Activated CD8-positive, alpha-beta T cell treated with anti-CD3 and anti-CD28 coated beads for 36 hours (primary cell): ENCODE data around the gene SH3PXD2B. TPM values are rescaled to one million over a fixed set of nuclear protein-coding genes. Genes with fewer than 3 reads are reported as not detected.
"Not testable (repeated sequence)": the region's sequence is repeated elsewhere in the genome, so short reads cannot be mapped to it uniquely, and the experiment has no call there.

Experiments used
- ATAC-seq: fragments of 200-7000 bp; cut with Tn5 transposase; one replicate; pipeline ENCODE4 v1.10.0; 2021; ENCODE audit warnings: mild to moderate bottlenecking, moderate library complexity
- CTCF ChIA-PET: fragments of 350-600 bp; sonication (Branson Sonifier 250); formaldehyde crosslinking; loops from one replicate; lab custom pipeline; 2021; ENCODE audit warnings: antibody characterized with exemption; lab: Charles Lee
- POLR2A ChIA-PET: fragments of 350-600 bp; sonication (Branson Sonifier 250); formaldehyde crosslinking; loops from one replicate; lab custom pipeline; 2021; ENCODE audit warnings: antibody characterized with exemption; lab: Charles Lee
- DNase-seq: peaks from one replicate; pipeline ENCODE4 v3.0.0-alpha.2; 2020
- H3K27ac Mint-ChIP-seq: one replicate; pipeline ENCODE4 v1.8.0; 2021; ENCODE audit warnings: mild to moderate bottlenecking, mixed read lengths
- H3K27me3 Mint-ChIP-seq: one replicate; pipeline ENCODE4 v1.8.0; 2021; ENCODE audit warnings: mixed read lengths
- H3K36me3 Mint-ChIP-seq: one replicate; pipeline ENCODE4 v1.8.0; 2021; ENCODE audit warnings: low read depth, mixed read lengths
- H3K4me1 Mint-ChIP-seq: one replicate; pipeline ENCODE4 v1.8.0; 2021; ENCODE audit warnings: low read depth, mixed read lengths
- H3K4me3 Mint-ChIP-seq: one replicate; pipeline ENCODE4 v1.8.0; 2021; ENCODE audit warnings: mild to moderate bottlenecking, moderate library complexity, mixed read lengths
- H3K9me3 Mint-ChIP-seq: one replicate; pipeline ENCODE4 v1.8.0; 2021; ENCODE audit warnings: mixed read lengths
- intact Hi-C: fragments of 100-400 bp; cut with micrococcal nuclease; formaldehyde crosslinking; loops from one replicate; pipeline ENCODE4 v1.10.0; 2022
- total RNA-seq, 2 experiments: library from RNA; stranded (reverse); gene quantifications; one replicate each; pipeline ENCODE4 v1.2.3, GENCODE V29; 2021
- TF ChIP-seq, protein P1 (sequence below): fragments of 200-600 bp; IDR thresholded peaks from one replicate; pipeline ENCODE4 v1.8.0; 2022; ENCODE audit warnings: antibody characterized with exemption, mild to moderate bottlenecking

The SH3PXD2B gene
- total RNA-seq, 2 experiments from 2014 or later, result 0.38 to 0.47 TPM

DNA sequence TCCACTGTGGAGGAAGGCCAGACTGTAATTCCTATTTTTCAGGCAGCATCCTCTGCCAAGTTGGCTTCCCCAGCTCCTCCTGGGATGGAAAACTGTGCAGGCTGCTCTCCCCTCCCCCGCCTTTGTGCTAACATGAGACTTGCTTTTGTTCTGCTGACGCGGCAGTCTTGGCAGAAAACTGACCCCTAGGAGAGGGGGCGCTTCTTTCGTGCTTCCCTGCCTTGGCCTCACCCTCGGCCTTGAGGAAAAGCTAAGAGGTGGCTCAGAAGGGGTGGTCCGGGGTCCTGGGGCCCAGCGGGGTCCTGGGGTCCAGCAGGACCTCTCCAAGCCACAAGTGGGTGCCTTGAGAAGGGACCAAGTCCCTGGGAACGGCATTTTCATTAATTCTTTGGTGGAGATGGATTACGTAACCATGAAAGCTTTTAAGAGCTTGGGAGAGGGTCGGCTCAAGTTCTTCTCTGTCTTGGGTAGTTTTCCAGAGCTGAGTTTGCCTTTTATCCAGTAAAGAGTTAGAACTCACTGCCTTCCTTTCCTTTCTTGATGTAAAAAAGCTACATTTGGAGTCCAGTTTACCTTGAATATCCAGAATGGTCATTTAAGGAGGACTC, 51.0 kb downstream of the SH3PXD2B start:
- DNase-seq (no peak), ATAC-seq (no peak)
- Mint-ChIP-seq H3K4me3 (no peak overlapping the region), H3K36me3 (no peaks in the 10 kb centered on the region), H3K27me3 (peaks cover 6% of the 10 kb centered on the region), H3K9me3 (peaks cover 1% of the 10 kb centered on the region), H3K4me1 (no peaks in the 10 kb centered on the region), H3K27ac (no peak overlapping the region)
- TF ChIP-seq, protein P1, sequence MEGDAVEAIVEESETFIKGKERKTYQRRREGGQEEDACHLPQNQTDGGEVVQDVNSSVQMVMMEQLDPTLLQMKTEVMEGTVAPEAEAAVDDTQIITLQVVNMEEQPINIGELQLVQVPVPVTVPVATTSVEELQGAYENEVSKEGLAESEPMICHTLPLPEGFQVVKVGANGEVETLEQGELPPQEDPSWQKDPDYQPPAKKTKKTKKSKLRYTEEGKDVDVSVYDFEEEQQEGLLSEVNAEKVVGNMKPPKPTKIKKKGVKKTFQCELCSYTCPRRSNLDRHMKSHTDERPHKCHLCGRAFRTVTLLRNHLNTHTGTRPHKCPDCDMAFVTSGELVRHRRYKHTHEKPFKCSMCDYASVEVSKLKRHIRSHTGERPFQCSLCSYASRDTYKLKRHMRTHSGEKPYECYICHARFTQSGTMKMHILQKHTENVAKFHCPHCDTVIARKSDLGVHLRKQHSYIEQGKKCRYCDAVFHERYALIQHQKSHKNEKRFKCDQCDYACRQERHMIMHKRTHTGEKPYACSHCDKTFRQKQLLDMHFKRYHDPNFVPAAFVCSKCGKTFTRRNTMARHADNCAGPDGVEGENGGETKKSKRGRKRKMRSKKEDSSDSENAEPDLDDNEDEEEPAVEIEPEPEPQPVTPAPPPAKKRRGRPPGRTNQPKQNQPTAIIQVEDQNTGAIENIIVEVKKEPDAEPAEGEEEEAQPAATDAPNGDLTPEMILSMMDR, result no peak
- ChIA-PET CTCF (no interaction called here), POLR2A (no interaction called here)
- intact Hi-C loops, result no loop called here

DNA sequence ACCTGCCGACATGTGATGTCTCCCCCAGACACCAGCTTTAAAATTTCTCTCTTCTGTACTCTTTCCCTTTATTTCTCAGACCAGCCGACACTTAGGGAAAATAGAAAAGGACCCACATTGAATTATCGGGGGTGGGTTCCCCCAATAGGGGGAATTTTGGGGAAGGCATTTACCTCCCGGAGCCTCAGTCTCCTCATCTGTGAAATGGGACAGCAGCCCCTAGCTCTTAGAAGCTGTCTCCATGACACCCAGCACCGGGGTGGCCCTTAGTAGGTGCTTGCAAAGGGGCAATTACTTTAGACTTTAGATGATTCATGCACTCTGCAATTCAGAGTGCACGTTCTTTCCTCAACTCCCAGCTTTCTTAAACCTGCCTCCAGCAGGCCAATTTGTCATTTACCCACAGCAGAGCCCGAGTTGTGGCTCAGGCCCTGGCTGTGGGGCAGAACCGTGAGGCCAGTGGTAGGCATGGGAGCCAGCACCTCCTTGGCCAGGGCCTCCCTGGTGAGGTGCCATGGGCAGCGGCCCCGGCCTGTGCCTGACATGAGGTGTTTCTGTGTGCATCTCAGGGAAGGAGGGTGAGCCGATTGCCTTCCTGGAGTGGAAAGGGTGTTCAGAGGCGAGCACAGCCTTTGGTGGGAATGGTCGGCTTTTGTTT, 51.7 kb downstream of the SH3PXD2B start:
- CTCF ChIA-PET, result no interaction called here
- no peak for ATAC-seq

DNA sequence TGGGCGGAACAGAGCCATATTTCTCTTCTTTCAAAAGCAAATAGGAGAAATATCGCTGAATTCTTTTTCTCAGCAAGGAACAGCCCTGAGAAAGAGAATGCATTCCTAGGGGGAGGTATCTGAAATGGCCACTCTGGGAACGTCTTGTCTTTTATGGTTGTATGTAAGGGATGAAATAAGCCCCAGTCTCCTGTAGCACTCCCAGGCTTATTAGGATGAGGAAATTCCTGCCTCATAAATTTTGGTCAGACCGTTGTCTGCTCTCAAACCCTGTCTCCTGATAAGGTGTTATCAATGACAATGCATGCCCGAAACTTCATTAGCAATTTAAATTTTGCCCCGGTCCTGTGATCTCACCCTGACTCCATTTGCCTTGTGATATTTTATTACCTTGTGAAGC, 52.3 kb downstream of the SH3PXD2B start:
- DNase-seq, H3K27me3 Mint-ChIP-seq, CTCF ChIA-PET, H3K4me1 Mint-ChIP-seq, H3K9me3 Mint-ChIP-seq, H3K4me3 Mint-ChIP-seq, intact Hi-C loops, ATAC-seq, POLR2A ChIA-PET, H3K36me3 Mint-ChIP-seq, H3K27ac Mint-ChIP-seq: not testable (repeated sequence)

More for the DNA sequence above, 51.7 kb downstream of the SH3PXD2B start:
- no peak for DNase-seq
- POLR2A ChIA-PET, result no interaction called here
- H3K9me3 Mint-ChIP-seq, result peaks cover 4% of the 10 kb centered on the region
- no peak overlapping the region for H3K4me3 Mint-ChIP-seq
- H3K27me3 Mint-ChIP-seq, result peaks cover 6% of the 10 kb centered on the region
- H3K4me1 Mint-ChIP-seq, result no peaks in the 10 kb centered on the region
- TF ChIP-seq, protein P1, result no peak
- no peak overlapping the region for H3K27ac Mint-ChIP-seq
- intact Hi-C loops, result no loop called here
- H3K36me3 Mint-ChIP-seq, result no peaks in the 10 kb centered on the region

DNA sequence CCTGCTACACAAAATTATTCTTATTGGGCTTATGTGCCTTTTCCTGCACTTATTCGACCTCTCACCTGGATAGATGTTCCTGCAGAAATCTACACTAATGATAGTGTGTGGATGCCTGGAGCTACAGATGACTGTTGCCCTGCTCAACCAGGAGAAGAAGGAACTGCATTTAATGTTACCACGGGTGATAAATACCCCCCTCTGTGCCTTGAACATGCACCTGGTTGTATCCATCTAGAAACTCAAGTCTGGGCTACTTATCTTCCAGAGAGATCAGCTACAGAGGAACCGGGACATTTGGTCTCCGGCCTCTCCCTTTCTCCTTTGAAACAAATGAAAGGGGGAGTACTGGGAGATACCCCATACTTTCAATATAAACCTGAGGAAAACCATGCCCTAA, 54.5 kb downstream of the SH3PXD2B start:
- no peak overlapping the region for H3K27ac Mint-ChIP-seq
- peaks cover 5% of the 10 kb centered on the region for H3K27me3 Mint-ChIP-seq
- peaks cover 9% of the 10 kb centered on the region for H3K9me3 Mint-ChIP-seq
- ChIA-PET POLR2A (no interaction called here), CTCF (no interaction called here)
- ATAC-seq (no peak), DNase-seq (no peak)
- intact Hi-C loops, result no loop called here
- no peaks in the 10 kb centered on the region for H3K36me3 Mint-ChIP-seq
- peaks cover 4% of the 10 kb centered on the region for H3K4me1 Mint-ChIP-seq
- no peak overlapping the region for H3K4me3 Mint-ChIP-seq
- TF ChIP-seq, protein P1, result no peak

DNA sequence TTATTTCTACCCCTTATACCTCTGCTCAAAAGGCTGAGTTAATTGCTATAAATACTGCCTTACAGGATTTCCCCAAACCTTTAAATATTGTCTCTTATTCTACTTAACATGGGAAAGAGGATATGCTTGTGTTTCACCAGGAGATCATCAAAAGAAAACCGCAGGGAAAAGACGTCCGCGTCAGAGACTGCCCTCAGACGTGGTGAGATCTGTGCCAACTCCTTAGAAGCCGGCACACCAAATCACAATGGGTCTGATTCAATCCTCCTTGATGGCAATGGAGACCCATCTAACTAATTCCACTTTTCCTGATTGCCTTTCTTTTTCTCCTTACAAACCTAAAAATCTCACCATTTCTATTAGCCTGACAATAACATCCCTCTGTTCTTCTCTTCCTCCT, 55.0 kb downstream of the SH3PXD2B start:
- Mint-ChIP-seq H3K27ac (no peak overlapping the region), H3K27me3 (peaks cover 5% of the 10 kb centered on the region), H3K4me1 (peaks cover 4% of the 10 kb centered on the region), H3K4me3 (no peak overlapping the region), H3K36me3 (no peaks in the 10 kb centered on the region), H3K9me3 (peaks cover 9% of the 10 kb centered on the region)
- ChIA-PET POLR2A (no interaction called here), CTCF (no interaction called here)
- ATAC-seq, result no peak
- TF ChIP-seq, protein P1, result no peak
- intact Hi-C loops, result no loop called here
- no peak for DNase-seq

DNA sequence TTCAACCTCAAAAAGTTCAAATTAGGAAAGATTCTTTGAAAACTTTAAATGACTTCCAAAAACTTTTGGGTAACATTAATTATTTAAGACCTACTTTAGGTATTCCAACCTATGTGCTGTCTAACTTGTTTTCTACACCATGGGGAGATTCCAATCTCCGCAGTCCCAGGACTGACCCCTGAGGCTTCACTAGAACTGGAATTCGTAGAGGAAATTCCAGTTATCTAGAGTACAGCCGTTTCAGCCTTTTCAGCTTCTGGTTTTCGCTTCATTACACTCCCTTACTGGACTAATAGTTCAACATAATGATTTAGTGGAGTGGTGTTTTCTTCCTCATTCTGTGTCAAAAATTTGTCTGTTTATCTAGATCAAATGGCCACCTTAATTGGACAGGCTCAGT, 55.7 kb downstream of the SH3PXD2B start:
- H3K4me3 Mint-ChIP-seq, H3K36me3 Mint-ChIP-seq, H3K9me3 Mint-ChIP-seq, CTCF ChIA-PET, H3K27me3 Mint-ChIP-seq, H3K27ac Mint-ChIP-seq, intact Hi-C loops, H3K4me1 Mint-ChIP-seq, ATAC-seq, DNase-seq, POLR2A ChIA-PET: not testable (repeated sequence)

DNA sequence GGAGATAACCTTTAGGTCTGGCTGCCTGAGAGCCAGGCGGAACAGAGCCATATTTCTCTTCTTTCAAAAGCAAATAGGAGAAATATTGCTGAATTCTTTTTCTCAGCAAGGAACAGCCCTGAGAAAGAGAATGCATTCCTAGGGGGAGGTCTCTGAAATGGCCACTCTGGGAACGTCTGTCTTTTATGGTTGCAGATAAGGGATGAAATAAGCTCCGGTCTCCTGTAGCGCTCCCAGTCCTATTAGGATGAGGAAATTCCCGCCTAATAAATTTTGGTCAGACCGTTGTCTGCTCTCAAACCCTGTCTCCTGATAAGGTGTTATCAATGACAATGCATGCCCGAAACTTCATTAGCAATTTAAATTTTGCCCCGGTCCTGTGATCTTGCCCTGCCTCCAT, 57.3 kb downstream of the SH3PXD2B start:
- intact Hi-C loops, H3K27me3 Mint-ChIP-seq, H3K27ac Mint-ChIP-seq, DNase-seq, POLR2A ChIA-PET, H3K4me3 Mint-ChIP-seq, H3K4me1 Mint-ChIP-seq, H3K9me3 Mint-ChIP-seq, ATAC-seq, H3K36me3 Mint-ChIP-seq, CTCF ChIA-PET: not testable (repeated sequence)
